HepG2 (cell line): ENCODE data around the gene STARD10. TPM values are rescaled to one million over a fixed set of nuclear protein-coding genes. Genes with fewer than 3 reads are reported as not detected.

Experiments
- DNMT1 ChIP-seq: sonication (generic); formaldehyde crosslinking; IDR thresholded peaks from 2 replicates; pipeline ENCODE4 v1.5.1; 2020; ENCODE audit warnings: mild to moderate bottlenecking, missing genetic modification reagents
- DNMT3B ChIP-seq: conservative IDR thresholded peaks from 2 replicates; pipeline ENCODE4 v1.6.1; 2016; ENCODE audit warnings: missing biosample characterization, control low read depth
- ELK4 ChIP-seq: sonication (generic); formaldehyde crosslinking; IDR thresholded peaks from 2 replicates; pipeline ENCODE4 v1.9.0; 2021; ENCODE audit warnings: missing genetic modification reagents, borderline replicate concordance
- KAT7 ChIP-seq: IDR thresholded peaks from 2 replicates; pipeline ENCODE4 v1.6.1; 2018; ENCODE audit warnings: borderline replicate concordance, missing compliant biosample characterization
- KLF15 ChIP-seq: sonication (generic); formaldehyde crosslinking; IDR thresholded peaks from 2 replicates; pipeline ENCODE4 v1.8.1; 2023; ENCODE audit warnings: borderline replicate concordance, mild to moderate bottlenecking, inconsistent platforms, missing genetic modification reagents, mixed read lengths
- MAX ChIP-seq: IDR thresholded peaks from 2 replicates; pipeline ENCODE4 v1.6.1; 2012; ENCODE audit warnings: inconsistent platforms
- MLX ChIP-seq: IDR thresholded peaks from 2 replicates; pipeline ENCODE4 v1.6.1; 2016
- NFIB ChIP-seq: sonication (generic); formaldehyde crosslinking; IDR thresholded peaks from 2 replicates; pipeline ENCODE4 v1.9.0; 2021; ENCODE audit warnings: missing genetic modification reagents, mild to moderate bottlenecking, borderline replicate concordance
- NFYB ChIP-seq: sonication (generic); formaldehyde crosslinking; IDR thresholded peaks from 2 replicates; pipeline ENCODE4 v1.4.0; 2020; ENCODE audit warnings: missing genetic modification reagents
- NPAS2 ChIP-seq: sonication (generic); formaldehyde crosslinking; IDR thresholded peaks from 2 replicates; pipeline ENCODE4 v1.8.0; 2022; ENCODE audit warnings: mild to moderate bottlenecking, missing genetic modification reagents, borderline replicate concordance
- RAD51 ChIP-seq: fragments of 450-650 bp; IDR thresholded peaks from 2 replicates; pipeline ENCODE4 v1.6.1; 2016; ENCODE audit warnings: borderline replicate concordance
- RARG ChIP-seq: sonication (generic); formaldehyde crosslinking; IDR thresholded peaks from 2 replicates; pipeline ENCODE4 v1.4.0; 2020; ENCODE audit warnings: low read depth, mild to moderate bottlenecking, missing genetic modification reagents
- SNAI1 ChIP-seq: sonication (generic); formaldehyde crosslinking; IDR thresholded peaks from 2 replicates; pipeline ENCODE4 v1.5.0; 2020; ENCODE audit warnings: mild to moderate bottlenecking, missing genetic modification reagents, borderline replicate concordance
- SSRP1 ChIP-seq: IDR thresholded peaks from 2 replicates; pipeline ENCODE4 v1.6.1; 2016; ENCODE audit warnings: control low read depth
- TARDBP ChIP-seq: sonication (generic); formaldehyde crosslinking; IDR thresholded peaks from 2 replicates; pipeline ENCODE4 v1.8.0; 2022; ENCODE audit warnings: mild to moderate bottlenecking, missing genetic modification reagents
- ZNF138 ChIP-seq: sonication (generic); formaldehyde crosslinking; IDR thresholded peaks from 2 replicates; pipeline ENCODE4 v1.5.0; 2020; ENCODE audit warnings: mild to moderate bottlenecking, low read depth, missing genetic modification reagents
- ZNF263 ChIP-seq: sonication (generic); formaldehyde crosslinking; IDR thresholded peaks from 2 replicates; pipeline ENCODE4 v1.4.0; 2020; ENCODE audit warnings: missing genetic modification reagents
- ZNF446 ChIP-seq: sonication (generic); formaldehyde crosslinking; IDR thresholded peaks from 2 replicates; pipeline ENCODE4 v1.5.0; 2020; ENCODE audit warnings: mild to moderate bottlenecking, missing genetic modification reagents
- ZNF747 ChIP-seq: sonication (generic); formaldehyde crosslinking; IDR thresholded peaks from 2 replicates; pipeline ENCODE4 v1.8.1; 2023; ENCODE audit warnings: missing genetic modification reagents, mild to moderate bottlenecking, borderline replicate concordance
- ZNF891 ChIP-seq: sonication (generic); formaldehyde crosslinking; IDR thresholded peaks from 2 replicates; pipeline ENCODE4 v1.5.0; 2020; ENCODE audit warnings: mild to moderate bottlenecking, missing genetic modification reagents
- polyA plus RNA-seq, 8 experiments: library from polyadenylated mRNA; depleted of rRNA in 3 of 8; stranded (reverse) in 7 of 8; unstranded in 1 of 8; fragments of >200 nt; fragmentation: Illumina TruSeq in 4 of 8; extraction: Trizol in 4 of 8; gene quantifications; 2 replicates each; pipeline versions ENCODE4 v1.2.1 to v1.2.3, GENCODE V29; 2011 to 2016; ENCODE audit warnings: low read depth in 4 of 8, missing spikeins in 1 of 8, mixed read lengths in 1 of 8; ENCODE audit not compliant: insufficient read depth in 1 of 8
- total RNA-seq, 5 experiments: library from RNA; depleted of rRNA; stranded (reverse); fragments of >200 nt; fragmentation: Illumina TruSeq; extraction: Trizol; gene quantifications; 2 replicates each; pipeline ENCODE4 v1.2.3, GENCODE V29; 2016; ENCODE audit warnings: low read depth in 1 of 5
- TF ChIP-seq, protein P1 (sequence below): sonication (generic); formaldehyde crosslinking; IDR thresholded peaks from 2 replicates; pipeline ENCODE4 v1.5.0; 2020; ENCODE audit warnings: missing genetic modification reagents
- TF ChIP-seq, protein P2 (sequence below): sonication (generic); formaldehyde crosslinking; IDR thresholded peaks from 2 replicates; pipeline ENCODE4 v1.4.0; 2020; ENCODE audit warnings: missing genetic modification reagents
- TF ChIP-seq, protein P3 (sequence below): sonication (generic); formaldehyde crosslinking; IDR thresholded peaks from 2 replicates; pipeline ENCODE4 v1.5.1; 2020; ENCODE audit warnings: mild to moderate bottlenecking, moderate library complexity, missing genetic modification reagents
- TF ChIP-seq, protein P4 (sequence below): sonication (generic); formaldehyde crosslinking; IDR thresholded peaks from 2 replicates; pipeline ENCODE4 v1.4.0; 2020; ENCODE audit warnings: mild to moderate bottlenecking, missing genetic modification reagents

STARD10 gene
- total and polyA plus RNA-seq, 2 of the 13 experiments (the other 11 are each of a cell fraction or from before 2014, with no cell fraction given): 260 to 341 TPM

DNA sequence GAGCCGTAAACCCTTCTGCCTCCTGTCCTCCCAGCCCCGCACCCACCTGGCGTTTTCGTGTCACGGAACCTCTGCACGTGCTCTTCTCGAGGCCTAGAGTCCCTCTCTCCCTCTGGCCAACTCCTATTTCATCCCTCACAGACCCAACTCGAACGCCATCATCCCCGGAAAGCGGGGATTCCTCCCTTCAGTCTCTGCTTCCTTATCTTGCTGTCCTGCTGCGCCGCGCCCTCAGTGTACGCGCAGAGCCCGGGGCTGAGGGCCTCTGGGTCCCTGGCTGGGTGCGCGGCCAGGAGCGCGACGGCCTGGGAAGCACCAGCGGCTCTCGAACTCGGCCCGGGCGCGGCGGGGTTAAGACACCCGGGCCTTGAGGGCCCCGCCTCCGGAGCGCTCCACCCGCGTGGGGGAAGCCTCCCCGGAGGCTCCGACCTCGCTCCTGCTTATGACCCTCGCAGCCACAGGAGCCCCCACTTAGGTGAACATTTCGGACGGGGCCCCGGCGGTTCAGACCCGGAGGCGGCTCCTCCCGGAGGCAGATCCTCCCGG, 20.0 kb upstream of the STARD10 start (continued):
- TF ChIP-seq ZNF263 (CRISPR knock-in tag) (0 out of 2 replicates have a peak, but pooled peaks have one; percentile 57), RARG (no peak), KLF15 (CRISPR knock-in tag) (peak; percentile 75; the same call in 1 of the 2 replicates), TARDBP (peak; percentile 43; the same call in 1 of the 2 replicates), MLX (CRISPR knock-in tag) (no peak; the same call in 1 of the 2 replicates), ZNF138 (CRISPR knock-in tag) (no peak), SNAI1 (CRISPR knock-in tag) (no peak), ELK4 (CRISPR knock-in tag) (no peak; the same call in 1 of the 2 replicates), ZNF747 (CRISPR knock-in tag) (no peak; the same call in 1 of the 2 replicates), NFYB (CRISPR knock-in tag) (no peak; the same call in 1 of the 2 replicates), ZNF891 (CRISPR knock-in tag) (peak; percentile 71; the same call in 1 of the 2 replicates), NFIB (no peak), SSRP1 (CRISPR knock-in tag) (no peak), NPAS2 (CRISPR knock-in tag) (no peak), KAT7 (CRISPR knock-in tag) (no peak), RAD51 (no peak), ZNF446 (CRISPR knock-in tag) (0 out of 2 replicates have a peak, but pooled peaks have one; percentile 63), MAX (peak; percentile 85), DNMT1 (CRISPR knock-in tag) (no peak), DNMT3B (CRISPR knock-in tag) (no peak)
- TF ChIP-seq, protein P1, sequence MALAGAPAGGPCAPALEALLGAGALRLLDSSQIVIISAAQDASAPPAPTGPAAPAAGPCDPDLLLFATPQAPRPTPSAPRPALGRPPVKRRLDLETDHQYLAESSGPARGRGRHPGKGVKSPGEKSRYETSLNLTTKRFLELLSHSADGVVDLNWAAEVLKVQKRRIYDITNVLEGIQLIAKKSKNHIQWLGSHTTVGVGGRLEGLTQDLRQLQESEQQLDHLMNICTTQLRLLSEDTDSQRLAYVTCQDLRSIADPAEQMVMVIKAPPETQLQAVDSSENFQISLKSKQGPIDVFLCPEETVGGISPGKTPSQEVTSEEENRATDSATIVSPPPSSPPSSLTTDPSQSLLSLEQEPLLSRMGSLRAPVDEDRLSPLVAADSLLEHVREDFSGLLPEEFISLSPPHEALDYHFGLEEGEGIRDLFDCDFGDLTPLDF (CRISPR knock-in tag): no peak
- TF ChIP-seq, protein P2, sequence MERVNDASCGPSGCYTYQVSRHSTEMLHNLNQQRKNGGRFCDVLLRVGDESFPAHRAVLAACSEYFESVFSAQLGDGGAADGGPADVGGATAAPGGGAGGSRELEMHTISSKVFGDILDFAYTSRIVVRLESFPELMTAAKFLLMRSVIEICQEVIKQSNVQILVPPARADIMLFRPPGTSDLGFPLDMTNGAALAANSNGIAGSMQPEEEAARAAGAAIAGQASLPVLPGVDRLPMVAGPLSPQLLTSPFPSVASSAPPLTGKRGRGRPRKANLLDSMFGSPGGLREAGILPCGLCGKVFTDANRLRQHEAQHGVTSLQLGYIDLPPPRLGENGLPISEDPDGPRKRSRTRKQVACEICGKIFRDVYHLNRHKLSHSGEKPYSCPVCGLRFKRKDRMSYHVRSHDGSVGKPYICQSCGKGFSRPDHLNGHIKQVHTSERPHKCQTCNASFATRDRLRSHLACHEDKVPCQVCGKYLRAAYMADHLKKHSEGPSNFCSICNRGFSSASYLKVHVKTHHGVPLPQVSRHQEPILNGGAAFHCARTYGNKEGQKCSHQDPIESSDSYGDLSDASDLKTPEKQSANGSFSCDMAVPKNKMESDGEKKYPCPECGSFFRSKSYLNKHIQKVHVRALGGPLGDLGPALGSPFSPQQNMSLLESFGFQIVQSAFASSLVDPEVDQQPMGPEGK (CRISPR knock-in tag): no peak
- TF ChIP-seq, protein P3, sequence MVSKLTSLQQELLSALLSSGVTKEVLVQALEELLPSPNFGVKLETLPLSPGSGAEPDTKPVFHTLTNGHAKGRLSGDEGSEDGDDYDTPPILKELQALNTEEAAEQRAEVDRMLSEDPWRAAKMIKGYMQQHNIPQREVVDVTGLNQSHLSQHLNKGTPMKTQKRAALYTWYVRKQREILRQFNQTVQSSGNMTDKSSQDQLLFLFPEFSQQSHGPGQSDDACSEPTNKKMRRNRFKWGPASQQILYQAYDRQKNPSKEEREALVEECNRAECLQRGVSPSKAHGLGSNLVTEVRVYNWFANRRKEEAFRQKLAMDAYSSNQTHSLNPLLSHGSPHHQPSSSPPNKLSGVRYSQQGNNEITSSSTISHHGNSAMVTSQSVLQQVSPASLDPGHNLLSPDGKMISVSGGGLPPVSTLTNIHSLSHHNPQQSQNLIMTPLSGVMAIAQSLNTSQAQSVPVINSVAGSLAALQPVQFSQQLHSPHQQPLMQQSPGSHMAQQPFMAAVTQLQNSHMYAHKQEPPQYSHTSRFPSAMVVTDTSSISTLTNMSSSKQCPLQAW (CRISPR knock-in tag): peak; percentile 81
- TF ChIP-seq, protein P4, sequence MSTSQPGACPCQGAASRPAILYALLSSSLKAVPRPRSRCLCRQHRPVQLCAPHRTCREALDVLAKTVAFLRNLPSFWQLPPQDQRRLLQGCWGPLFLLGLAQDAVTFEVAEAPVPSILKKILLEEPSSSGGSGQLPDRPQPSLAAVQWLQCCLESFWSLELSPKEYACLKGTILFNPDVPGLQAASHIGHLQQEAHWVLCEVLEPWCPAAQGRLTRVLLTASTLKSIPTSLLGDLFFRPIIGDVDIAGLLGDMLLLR (CRISPR knock-in tag): peak; percentile 44; the same call in 1 of the 2 replicates
